HepG2 (cell line): ENCODE measurements around the gene MYO1B. TPM values are rescaled to one million over a fixed set of nuclear protein-coding genes. Genes with fewer than 3 reads are reported as not detected.

Experiments used
- ATAC-seq: fragments of 200-7000 bp; cut with Tn5 transposase; 3 replicates; pipeline ENCODE4 v1.9.1; 2020; ENCODE audit warnings: mild to moderate bottlenecking, moderate library complexity
- BruUV-seq: library from RNA; stranded (reverse); fragments of 400-500 nt; replicated peaks from 2 replicates; lab custom pipeline; 2021; lab: Mats Ljungman, UMichigan
- CTCF ChIA-PET: fragments of 300-600 bp; formaldehyde crosslinking; extraction: SDS; loops from one replicate; lab custom pipeline; 2021; ENCODE audit warnings: low total read pairs, inconsistent platforms, low intra/inter-chr PET ratio; lab: Yijun Ruan, JAX
- POLR2A ChIA-PET: fragments of 350-600 bp; sonication (Branson Sonifier 250); formaldehyde crosslinking; loops from one replicate; lab custom pipeline; 2020; ENCODE audit warnings: antibody characterized with exemption, inconsistent platforms; lab: Yijun Ruan, JAX
- DNase-seq: peaks from one replicate; pipeline ENCODE4 v3.0.0-alpha.2; 2015; ENCODE audit warnings: low spot score
- FAIRE-seq: peaks from 3 replicates; lab custom pipeline; 2011; peaks lifted over from hg19 to GRCh38; lab: Jason Lieb, UNC
- H2AFZ ChIP-seq: one replicate; pipeline ENCODE4 v1.6.1; 2011; ENCODE audit warnings: low read length, inconsistent platforms
- H3K27ac ChIP-seq: fragments of 300-600 bp; 3 replicates; pipeline ENCODE4 v1.8.0; 2011; ENCODE audit warnings: mixed run types, mild to moderate bottlenecking, mixed read lengths, low read length, inconsistent platforms; ENCODE audit not compliant: insufficient read depth; ENCODE audit errors: extremely low read length
- H3K27me3 ChIP-seq, 2 experiments: fragments of 200-600 bp in 1 of 2; 2 replicates in 1 of 2; 3 replicates in 1 of 2; pipeline versions ENCODE4 v1.6.0 to v1.8.0; 2011; ENCODE audit warnings: low read length in 2 of 2, mild to moderate bottlenecking in 2 of 2, moderate library complexity in 2 of 2, inconsistent platforms in 1 of 2; ENCODE audit not compliant: insufficient read depth in 2 of 2, control insufficient read depth in 1 of 2
- H3K36me3 ChIP-seq, 2 experiments: fragments of 200-600 bp in 1 of 2; replicated peaks in 1 of 2; 2 replicates in 1 of 2; 3 replicates in 1 of 2; pipeline versions ENCODE4 v1.5.1 to v1.8.0; 2011; ENCODE audit warnings: low read length in 2 of 2, inconsistent platforms in 1 of 2; ENCODE audit not compliant: insufficient read depth in 2 of 2, control insufficient read depth in 1 of 2
- H3K4me1 ChIP-seq: 2 replicates; pipeline ENCODE4 v1.5.1; 2012; ENCODE audit warnings: low read length, inconsistent platforms; ENCODE audit not compliant: insufficient read depth
- H3K4me2 ChIP-seq: 2 replicates; pipeline ENCODE4 v1.6.0; 2011; ENCODE audit warnings: low read depth, low read length, inconsistent platforms
- H3K4me3 ChIP-seq, 3 experiments: fragments of 200-600 bp in 1 of 3; sonication (generic), shearing (Covaris generic) in 1 of 3; replicated peaks in 1 of 3; 2 replicates each; pipeline ENCODE4 v1.5.1; 2011 to 2016; ENCODE audit warnings: low read length in 3 of 3, inconsistent platforms in 2 of 3, low read depth in 2 of 3, mild to moderate bottlenecking in 2 of 3, control low read depth in 1 of 3, mixed read lengths in 1 of 3; ENCODE audit not compliant: insufficient read depth in 1 of 3
- H3K79me2 ChIP-seq: one replicate; pipeline ENCODE4 v1.6.1; 2011; ENCODE audit warnings: low read length, inconsistent platforms; ENCODE audit not compliant: insufficient read depth
- H3K9ac ChIP-seq: 2 replicates; pipeline ENCODE4 v1.6.0; 2011; ENCODE audit warnings: mild to moderate bottlenecking, low read depth, low read length, inconsistent platforms; ENCODE audit not compliant: insufficient read depth
- H3K9me3 ChIP-seq: 2 replicates; pipeline ENCODE4 v1.5.1; 2012; ENCODE audit warnings: mild to moderate bottlenecking, low read length
- H4K20me1 ChIP-seq: 2 replicates; pipeline ENCODE4 v1.6.0; 2011; ENCODE audit warnings: inconsistent platforms, mild to moderate bottlenecking, low read length, moderate library complexity; ENCODE audit not compliant: insufficient read depth
- CHD4 ChIP-seq: fragments of 200-600 bp; sonication (generic); IDR thresholded peaks from 2 replicates; pipeline ENCODE4 v1.7.0; 2017; ENCODE audit warnings: mild to moderate bottlenecking, low read length, borderline replicate concordance
- CSRNP2 ChIP-seq: sonication (generic); formaldehyde crosslinking; conservative IDR thresholded peaks from 2 replicates; pipeline ENCODE4 v1.8.0; 2022; ENCODE audit warnings: low read depth, missing genetic modification reagents
- IKZF4 ChIP-seq: sonication (generic); formaldehyde crosslinking; IDR thresholded peaks from 2 replicates; pipeline ENCODE4 v1.5.1; 2020; ENCODE audit warnings: borderline replicate concordance, mild to moderate bottlenecking, low read depth, missing genetic modification reagents; ENCODE audit errors: not compliant biosample characterization
- KDM1A ChIP-seq: IDR thresholded peaks from 2 replicates; pipeline ENCODE4 v1.6.1; 2016; ENCODE audit warnings: missing compliant biosample characterization
- KMT2A ChIP-seq: sonication (generic); formaldehyde crosslinking; IDR thresholded peaks from 2 replicates; pipeline ENCODE4 v1.4.0; 2020; ENCODE audit warnings: missing genetic modification reagents
- MTERF4 ChIP-seq: sonication (generic); formaldehyde crosslinking; IDR thresholded peaks from 2 replicates; pipeline ENCODE4 v1.8.0; 2023; ENCODE audit warnings: mild to moderate bottlenecking, missing genetic modification reagents
- NFATC3 ChIP-seq: sonication (generic); formaldehyde crosslinking; IDR thresholded peaks from 2 replicates; pipeline ENCODE4 v1.5.1; 2020; ENCODE audit warnings: mild to moderate bottlenecking, missing genetic modification reagents
- NR2F2 ChIP-seq: IDR thresholded peaks from 2 replicates; pipeline ENCODE4 v1.6.1; 2012; ENCODE audit warnings: low read depth, inconsistent platforms, borderline replicate concordance
- PAXIP1 ChIP-seq: sonication (generic); formaldehyde crosslinking; conservative IDR thresholded peaks from 2 replicates; pipeline ENCODE4 v1.4.0; 2020; ENCODE audit warnings: mild to moderate bottlenecking, missing genetic modification reagents, moderate library complexity
- SP140L ChIP-seq: sonication (generic); formaldehyde crosslinking; IDR thresholded peaks from 2 replicates; pipeline ENCODE4 v1.4.0; 2020; ENCODE audit warnings: missing genetic modification reagents, borderline replicate concordance
- ZHX1 ChIP-seq: sonication (generic); formaldehyde crosslinking; IDR thresholded peaks from 2 replicates; pipeline ENCODE4 v1.8.1; 2022; ENCODE audit warnings: low read depth, mild to moderate bottlenecking, missing genetic modification reagents
- ZNF143 ChIP-seq: sonication (generic); formaldehyde crosslinking; IDR thresholded peaks from 2 replicates; pipeline ENCODE4 v1.4.0; 2020; ENCODE audit warnings: missing genetic modification reagents
- ZNF264 ChIP-seq: sonication (generic); formaldehyde crosslinking; IDR thresholded peaks from 2 replicates; pipeline ENCODE4 v1.4.0; 2020; ENCODE audit warnings: missing genetic modification reagents
- ZNF660 ChIP-seq: sonication (generic); formaldehyde crosslinking; IDR thresholded peaks from 2 replicates; pipeline ENCODE4 v1.5.1; 2020; ENCODE audit warnings: mild to moderate bottlenecking, low read depth, missing genetic modification reagents, borderline replicate concordance
- WGBS: methylation state at CpG from one replicate; pipeline ENCODE4 v1.1.6; 2017; ENCODE audit warnings: low lambda C conversion rate; 5-methylcytosine and 5-hydroxymethylcytosine counted together
- in situ Hi-C: cut with HindIII; loops from 2 replicates; pipeline ENCODE4 v1.10.0; 2017; ENCODE audit warnings: low pct_unique_long_range_greater_than_20kb; ENCODE audit not compliant: extremely low pct_ligation_motif_present
- intact Hi-C: fragments of 100-400 bp; cut with micrococcal nuclease; formaldehyde crosslinking; loops from one replicate; pipeline ENCODE4 v1.10.0; 2022; ENCODE audit not compliant: unreplicated experiment
- polyA plus RNA-seq, 8 experiments: library from polyadenylated mRNA; depleted of rRNA in 3 of 8; stranded (reverse) in 7 of 8; unstranded in 1 of 8; fragments of >200 nt; fragmentation: Illumina TruSeq in 4 of 8; extraction: Trizol in 4 of 8; gene quantifications; 2 replicates each; pipeline versions ENCODE4 v1.2.1 to v1.2.3, GENCODE V29; 2011 to 2016; ENCODE audit warnings: low read depth in 4 of 8, missing spikeins in 1 of 8, mixed read lengths in 1 of 8; ENCODE audit not compliant: insufficient read depth in 1 of 8
- total RNA-seq, 5 experiments: library from RNA; depleted of rRNA; stranded (reverse); fragments of >200 nt; fragmentation: Illumina TruSeq; extraction: Trizol; gene quantifications; 2 replicates each; pipeline ENCODE4 v1.2.3, GENCODE V29; 2016; ENCODE audit warnings: low read depth in 1 of 5

MYO1B gene
- total and polyA plus RNA-seq, 2 of the 13 experiments (the other 11 are each of a cell fraction or from before 2014, with no cell fraction given), result 36.9 to 89.8 TPM

GRCh38 chr2:191215230-191215629 is 30.0 kb upstream of the MYO1B start:
- no peak overlapping the region for H3K9ac ChIP-seq
- 23% methylated on average over 1 of the region's 1 CpG for WGBS
- DNase-seq (no peak), FAIRE-seq (no peak), ATAC-seq (no peak)
- in situ Hi-C loops (no loop called here), intact Hi-C loops (loop anchor here (5.0 kb wide), 1 partner anchor 163 kb away; no protein-coding TSS in a partner anchor)
- H3K4me3 ChIP-seq, result no peak overlapping the region
- no TSS peak for BruUV-seq
- H3K27ac ChIP-seq, result no peak overlapping the region
- H3K36me3 ChIP-seq, result no peaks in the 10 kb centered on the region
- H3K4me1 ChIP-seq, result peaks cover 27% of the 10 kb centered on the region
- H3K9me3 ChIP-seq, result peaks cover 6% of the 10 kb centered on the region; the same call in 1 of the 2 replicates
- no peak overlapping the region for H3K4me2 ChIP-seq
- no peaks in the 10 kb centered on the region for H3K27me3 ChIP-seq
- H2AFZ ChIP-seq, result no peak overlapping the region
- no peaks in the 10 kb centered on the region for H3K79me2 ChIP-seq
- CTCF ChIA-PET, result no interaction called here
- POLR2A ChIA-PET, result no interaction called here
- H4K20me1 ChIP-seq, result no peaks in the 10 kb centered on the region
- no peak for TF ChIP-seq ZNF264
- no peak for TF ChIP-seq KDM1A
- TF ChIP-seq ZNF660 (CRISPR knock-in tag), result no peak
- no peak for TF ChIP-seq NR2F2
- no peak for TF ChIP-seq ZNF143 (CRISPR knock-in tag)
- TF ChIP-seq SP140L (CRISPR knock-in tag), result no peak
- TF ChIP-seq CSRNP2, result no peak
- no peak for TF ChIP-seq PAXIP1 (CRISPR knock-in tag)
- TF ChIP-seq ZHX1, result no peak
- TF ChIP-seq IKZF4 (CRISPR knock-in tag), result no peak
- no peak for TF ChIP-seq NFATC3 (CRISPR knock-in tag)
- no peak for TF ChIP-seq KMT2A (CRISPR knock-in tag)
- TF ChIP-seq CHD4, result no peak
- TF ChIP-seq MTERF4 (CRISPR knock-in tag), result no peak
